Epidermal melanocyte (primary cell): ENCODE data around the gene RPP14.

Experiments
- DNase-seq: peaks from one replicate; pipeline ENCODE4 v3.0.0; 2011; ENCODE audit warnings: low spot score; ENCODE audit not compliant: insufficient read length

The RPP14 gene

GRCh38 chr3:58355179-58355578, 49.1 kb downstream of the RPP14 start:
- DNase-seq: no peak

- DNase-seq: no peak
These were observed 50.0 kb downstream of the RPP14 start for GRCh38 chr3:58356054-58356453.

GRCh38 chr3:58357402-58357801, 51.4 kb downstream of the RPP14 start:
- no peak for DNase-seq

- no peak for DNase-seq
These were observed 52.0 kb downstream of the RPP14 start for GRCh38 chr3:58358092-58358491.

GRCh38 chr3:58358808-58359207, 52.8 kb downstream of the RPP14 start:
- no peak for DNase-seq

GRCh38 chr3:58359621-58360020, 53.6 kb downstream of the RPP14 start:
- no peak for DNase-seq

- no peak for DNase-seq
These were observed 55.8 kb downstream of the RPP14 start for GRCh38 chr3:58361866-58362265.

GRCh38 chr3:58366699-58367098, 60.7 kb downstream of the RPP14 start:
- no peak for DNase-seq

- no peak for DNase-seq
These were observed 63.0 kb downstream of the RPP14 start for GRCh38 chr3:58369038-58369437.
